A172 (cell line): ENCODE data around the gene HEMGN. TPM values are rescaled to one million over a fixed set of nuclear protein-coding genes. Genes with fewer than 3 reads are reported as not detected.

Source experiments
- DNase-seq: peaks from one replicate; pipeline ENCODE4 v3.0.0-alpha.2; 2015; ENCODE audit warnings: low spot score
- total RNA-seq: library from RNA; depleted of rRNA; stranded (reverse); fragments of >200 nt; shearing (Covaris generic); gene quantifications from 2 replicates; pipeline ENCODE4 v1.2.3, GENCODE V29; 2014; rRNA removed

Gene HEMGN
- total RNA-seq, 1 experiment from 2014 or later: not detected

- peak; percentile 21 for DNase-seq
Measured at GRCh38 chr9:97895695-97896332, 42.2 kb downstream of the HEMGN start.

- peak; percentile 29 for DNase-seq
Measured at GRCh38 chr9:97895211-97895610, 42.8 kb downstream of the HEMGN start.

- no peak for DNase-seq
Measured at GRCh38 chr9:97892421-97892820, 45.6 kb downstream of the HEMGN start.

GRCh38 chr9:97891736-97892135, 46.2 kb downstream of the HEMGN start:
- no peak for DNase-seq

- DNase-seq: no peak
Measured at GRCh38 chr9:97889941-97890887, 47.8 kb downstream of the HEMGN start.

GRCh38 chr9:97880336-97880735, 57.6 kb downstream of the HEMGN start:
- no peak for DNase-seq

Other genes starting within 250 kb of the HEMGN start
- gene XPA, start 240.8 kb downstream of the HEMGN start, total RNA-seq: 19.1 and 32.3 TPM in 2 replicates
- not detected in 2 replicates for gene FOXE1, start 84.9 kb downstream of the HEMGN start, total RNA-seq
- 22.5 and 29.8 TPM in 2 replicates for gene TRMO, start 15.7 kb downstream of the HEMGN start, total RNA-seq
- 17.3 and 21.2 TPM in 2 replicates for gene ANP32B, start 45.2 kb upstream of the HEMGN start, total RNA-seq
- 153 and 159 TPM in 2 replicates for gene NANS, start 118.6 kb upstream of the HEMGN start, total RNA-seq
- 20.6 and 22.9 TPM in 2 replicates for gene TRIM14, start 181.1 kb upstream of the HEMGN start, total RNA-seq